Islet precursor cell (in vitro differentiated cells): ENCODE data around the gene ELOVL5.

Experiments used
- DNase-seq: peaks from one replicate; pipeline ENCODE4 v3.0.0-alpha.2; 2018

Gene ELOVL5

GRCh38 chr6:53236241-53236640 lies 112.5 kb downstream of the ELOVL5 start:
- DNase-seq = no peak

- no peak for DNase-seq
Measured at GRCh38 chr6:53235508-53235907, 113.2 kb downstream of the ELOVL5 start.

GRCh38 chr6:53233309-53233708 lies 115.4 kb downstream of the ELOVL5 start:
- no peak for DNase-seq

- no peak for DNase-seq
Measured at GRCh38 chr6:53230775-53231467, 117.8 kb downstream of the ELOVL5 start.

- no peak for DNase-seq
Measured at GRCh38 chr6:53227847-53228246, 120.9 kb downstream of the ELOVL5 start.

- no peak for DNase-seq
Measured at GRCh38 chr6:53220605-53221004, 128.1 kb downstream of the ELOVL5 start.
